Mesodermal cell (in vitro differentiated cells): ENCODE measurements around the gene MYO5B.
A peak's percentile ranks its signal among the peaks of the same experiment; 100 is the strongest.

Experiments
- H3K27ac ChIP-seq: 2 replicates; pipeline ENCODE4 v1.7.0; 2013; ENCODE audit warnings: mild to moderate bottlenecking, low read depth, low read length, moderate library complexity; ENCODE audit not compliant: severe bottlenecking
- H3K36me3 ChIP-seq: 2 replicates; pipeline ENCODE4 v1.7.1; 2013; ENCODE audit warnings: mild to moderate bottlenecking, low read length, moderate library complexity; ENCODE audit not compliant: control insufficient read depth, insufficient read depth
- H3K4me1 ChIP-seq: one replicate; pipeline ENCODE4 v1.7.1; 2013; ENCODE audit warnings: mild to moderate bottlenecking, low read length; ENCODE audit not compliant: insufficient read depth, control insufficient read depth, poor library complexity, severe bottlenecking
- H3K4me3 ChIP-seq: 2 replicates; pipeline ENCODE4 v1.7.0; 2013; ENCODE audit warnings: low read length, control low read depth, mild to moderate bottlenecking; ENCODE audit not compliant: insufficient read depth, poor library complexity, severe bottlenecking; ENCODE audit errors: extremely low read depth
- H3K9me3 ChIP-seq: 2 replicates; pipeline ENCODE4 v1.7.1; 2013; ENCODE audit warnings: mild to moderate bottlenecking, low read length, moderate library complexity; ENCODE audit not compliant: control insufficient read depth
- WGBS, 2 experiments: methylation state at CpG; one replicate each; pipeline ENCODE4 v1.1.5; 2013; ENCODE audit warnings: missing lambda C conversion rate in 2 of 2; ENCODE audit not compliant: insufficient coverage in 2 of 2; 5-methylcytosine and 5-hydroxymethylcytosine counted together

The MYO5B gene

GRCh38 chr18:49959176-49959575, 235.8 kb downstream of the MYO5B start:
- Histone ChIP-seq H3K36me3 (no peaks in the 10 kb centered on the region), H3K9me3 (no peaks in the 10 kb centered on the region), H3K4me3 (no peak overlapping the region), H3K27ac (no peak overlapping the region), H3K4me1 (no peaks in the 10 kb centered on the region)
- 84 to 87% methylated on average over 2 to 3 of the region's 5 CpGs for WGBS, 2 experiments

GRCh38 chr18:49955263-49955662, 239.7 kb downstream of the MYO5B start:
- H3K4me3 ChIP-seq = no peak overlapping the region
- no peak overlapping the region for H3K27ac ChIP-seq
- H3K4me1 ChIP-seq = peaks cover 7% of the 10 kb centered on the region
- H3K9me3 ChIP-seq = no peaks in the 10 kb centered on the region
- 83 to 100% methylated on average over 1 to 2 of the region's 5 CpGs for WGBS, 2 experiments
- no peaks in the 10 kb centered on the region for H3K36me3 ChIP-seq

GRCh38 chr18:49953391-49953790, 241.6 kb downstream of the MYO5B start:
- WGBS, 2 experiments = 80% methylated on average over 1 of the region's 1 CpG; no CpG with 5 or more reads in 1 of the 2 experiments

GRCh38 chr18:49949951-49950395, 245.0 kb downstream of the MYO5B start:
- Histone ChIP-seq H3K4me3 (no peak overlapping the region), H3K9me3 (no peaks in the 10 kb centered on the region), H3K4me1 (peaks cover 7% of the 10 kb centered on the region), H3K36me3 (no peaks in the 10 kb centered on the region), H3K27ac (no peak overlapping the region)
- WGBS, 2 experiments = 90% methylated on average over 1 of the region's 2 CpGs; no CpG with 5 or more reads in 1 of the 2 experiments

More at GRCh38 chr18:49953391-49953790, 241.6 kb downstream of the MYO5B start:
- peaks cover 7% of the 10 kb centered on the region for H3K4me1 ChIP-seq
- H3K9me3 ChIP-seq = no peaks in the 10 kb centered on the region
- H3K36me3 ChIP-seq = no peaks in the 10 kb centered on the region
- H3K27ac ChIP-seq = no peak overlapping the region
- no peak overlapping the region for H3K4me3 ChIP-seq

- WGBS, 2 experiments = no CpG with 5 or more reads among the region's 1 CpG
Observed at GRCh38 chr18:49948975-49949374, 246.0 kb downstream of the MYO5B start.

GRCh38 chr18:49944663-49945062, 250.3 kb downstream of the MYO5B start:
- Histone ChIP-seq H3K36me3 (no peaks in the 10 kb centered on the region), H3K4me3 (no peak overlapping the region), H3K27ac (no peak overlapping the region), H3K9me3 (no peaks in the 10 kb centered on the region), H3K4me1 (no peaks in the 10 kb centered on the region)
- 88 to 93% methylated on average over 8 of the region's 8 CpGs for WGBS, 2 experiments

More at GRCh38 chr18:49948975-49949374, 246.0 kb downstream of the MYO5B start:
- Histone ChIP-seq H3K27ac (no peak overlapping the region), H3K9me3 (no peaks in the 10 kb centered on the region), H3K4me1 (peaks cover 7% of the 10 kb centered on the region), H3K4me3 (no peak overlapping the region), H3K36me3 (no peaks in the 10 kb centered on the region)

- Histone ChIP-seq H3K9me3 (no peaks in the 10 kb centered on the region), H3K27ac (no peak overlapping the region), H3K4me3 (no peak overlapping the region), H3K4me1 (no peaks in the 10 kb centered on the region), H3K36me3 (no peaks in the 10 kb centered on the region)
- 80% methylated on average over 3 of the region's 4 CpGs; no CpG with 5 or more reads in 1 of the 2 experiments for WGBS, 2 experiments
Observed at GRCh38 chr18:49936821-49937220, 258.1 kb downstream of the MYO5B start.

- no peaks in the 10 kb centered on the region for H3K36me3 ChIP-seq
- H3K9me3 ChIP-seq = no peaks in the 10 kb centered on the region
- H3K4me3 ChIP-seq = no peak overlapping the region
- no peaks in the 10 kb centered on the region for H3K4me1 ChIP-seq
- no peak overlapping the region for H3K27ac ChIP-seq
- WGBS, 2 experiments = 100% methylated on average over 1 of the region's 4 CpGs; no CpG with 5 or more reads in 1 of the 2 experiments
Observed at GRCh38 chr18:49935215-49935614, 259.7 kb downstream of the MYO5B start.

- no peaks in the 10 kb centered on the region for H3K4me1 ChIP-seq
- no peaks in the 10 kb centered on the region for H3K9me3 ChIP-seq
- H3K36me3 ChIP-seq = no peaks in the 10 kb centered on the region
- WGBS, 2 experiments = 83 to 100% methylated on average over 1 to 2 of the region's 2 CpGs
- H3K27ac ChIP-seq = peak overlapping the region; percentile 16
- no peak overlapping the region for H3K4me3 ChIP-seq
Observed at GRCh38 chr18:49934457-49934856, 260.5 kb downstream of the MYO5B start.

- no peaks in the 10 kb centered on the region for H3K4me1 ChIP-seq
- no peak overlapping the region for H3K4me3 ChIP-seq
- WGBS, 2 experiments = 94% methylated on average over 2 of the region's 3 CpGs; no CpG with 5 or more reads in 1 of the 2 experiments
- no peaks in the 10 kb centered on the region for H3K36me3 ChIP-seq
- no peak overlapping the region for H3K27ac ChIP-seq
- H3K9me3 ChIP-seq = no peaks in the 10 kb centered on the region
Observed at GRCh38 chr18:49933530-49934128, 261.3 kb downstream of the MYO5B start.

- WGBS, 2 experiments = 73 to 93% methylated on average over 3 to 4 of the region's 4 CpGs
- no peaks in the 10 kb centered on the region for H3K36me3 ChIP-seq
- no peak overlapping the region for H3K4me3 ChIP-seq
Observed at GRCh38 chr18:49931760-49932159, 263.2 kb downstream of the MYO5B start.

More at GRCh38 chr18:49931760-49932159, 263.2 kb downstream of the MYO5B start:
- Histone ChIP-seq H3K4me1 (no peaks in the 10 kb centered on the region), H3K27ac (no peak overlapping the region), H3K9me3 (no peaks in the 10 kb centered on the region)
